Measurements from ENCODE around the gene SMAP1.

GRCh38 chr6:70693887-70694286 is 26.2 kb downstream of the SMAP1 start:
- TF ChIP-seq POLR2A (IDR thresholded peaks at IDR 0.05; ENCODE audit: borderline replicate concordance, extremely low read depth, insufficient read depth, insufficient read length) (no peak), POLR2AphosphoS5 (IDR thresholded peaks at IDR 0.05; ENCODE audit: low read depth, low read length) (no peak), ZNF274 (IDR thresholded peaks at IDR 0.05; ENCODE audit: low read depth, low read length) (no peak), EGR1 (IDR thresholded peaks at IDR 0.05; ENCODE audit: low read depth) (no peak), ELF1 (IDR thresholded peaks at IDR 0.05; ENCODE audit: borderline replicate concordance, low read depth) (no peak), EZH2 (IDR thresholded peaks at IDR 0.05) (no peak), EZH2phosphoT487 (IDR thresholded peaks at IDR 0.05; ENCODE audit: borderline replicate concordance) (no peak)
- TF ChIP-seq, protein P1, sequence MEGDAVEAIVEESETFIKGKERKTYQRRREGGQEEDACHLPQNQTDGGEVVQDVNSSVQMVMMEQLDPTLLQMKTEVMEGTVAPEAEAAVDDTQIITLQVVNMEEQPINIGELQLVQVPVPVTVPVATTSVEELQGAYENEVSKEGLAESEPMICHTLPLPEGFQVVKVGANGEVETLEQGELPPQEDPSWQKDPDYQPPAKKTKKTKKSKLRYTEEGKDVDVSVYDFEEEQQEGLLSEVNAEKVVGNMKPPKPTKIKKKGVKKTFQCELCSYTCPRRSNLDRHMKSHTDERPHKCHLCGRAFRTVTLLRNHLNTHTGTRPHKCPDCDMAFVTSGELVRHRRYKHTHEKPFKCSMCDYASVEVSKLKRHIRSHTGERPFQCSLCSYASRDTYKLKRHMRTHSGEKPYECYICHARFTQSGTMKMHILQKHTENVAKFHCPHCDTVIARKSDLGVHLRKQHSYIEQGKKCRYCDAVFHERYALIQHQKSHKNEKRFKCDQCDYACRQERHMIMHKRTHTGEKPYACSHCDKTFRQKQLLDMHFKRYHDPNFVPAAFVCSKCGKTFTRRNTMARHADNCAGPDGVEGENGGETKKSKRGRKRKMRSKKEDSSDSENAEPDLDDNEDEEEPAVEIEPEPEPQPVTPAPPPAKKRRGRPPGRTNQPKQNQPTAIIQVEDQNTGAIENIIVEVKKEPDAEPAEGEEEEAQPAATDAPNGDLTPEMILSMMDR (IDR thresholded peaks at IDR 0.05 in 2 of 3, conservative IDR thresholded peaks at IDR 0.05 in 1 of 3; ENCODE audit: borderline replicate concordance in 1 of 3, insufficient read depth in 1 of 3, low read depth in 2 of 3, low read length in 2 of 3) = no peak
- TF ChIP-seq, protein P2, sequence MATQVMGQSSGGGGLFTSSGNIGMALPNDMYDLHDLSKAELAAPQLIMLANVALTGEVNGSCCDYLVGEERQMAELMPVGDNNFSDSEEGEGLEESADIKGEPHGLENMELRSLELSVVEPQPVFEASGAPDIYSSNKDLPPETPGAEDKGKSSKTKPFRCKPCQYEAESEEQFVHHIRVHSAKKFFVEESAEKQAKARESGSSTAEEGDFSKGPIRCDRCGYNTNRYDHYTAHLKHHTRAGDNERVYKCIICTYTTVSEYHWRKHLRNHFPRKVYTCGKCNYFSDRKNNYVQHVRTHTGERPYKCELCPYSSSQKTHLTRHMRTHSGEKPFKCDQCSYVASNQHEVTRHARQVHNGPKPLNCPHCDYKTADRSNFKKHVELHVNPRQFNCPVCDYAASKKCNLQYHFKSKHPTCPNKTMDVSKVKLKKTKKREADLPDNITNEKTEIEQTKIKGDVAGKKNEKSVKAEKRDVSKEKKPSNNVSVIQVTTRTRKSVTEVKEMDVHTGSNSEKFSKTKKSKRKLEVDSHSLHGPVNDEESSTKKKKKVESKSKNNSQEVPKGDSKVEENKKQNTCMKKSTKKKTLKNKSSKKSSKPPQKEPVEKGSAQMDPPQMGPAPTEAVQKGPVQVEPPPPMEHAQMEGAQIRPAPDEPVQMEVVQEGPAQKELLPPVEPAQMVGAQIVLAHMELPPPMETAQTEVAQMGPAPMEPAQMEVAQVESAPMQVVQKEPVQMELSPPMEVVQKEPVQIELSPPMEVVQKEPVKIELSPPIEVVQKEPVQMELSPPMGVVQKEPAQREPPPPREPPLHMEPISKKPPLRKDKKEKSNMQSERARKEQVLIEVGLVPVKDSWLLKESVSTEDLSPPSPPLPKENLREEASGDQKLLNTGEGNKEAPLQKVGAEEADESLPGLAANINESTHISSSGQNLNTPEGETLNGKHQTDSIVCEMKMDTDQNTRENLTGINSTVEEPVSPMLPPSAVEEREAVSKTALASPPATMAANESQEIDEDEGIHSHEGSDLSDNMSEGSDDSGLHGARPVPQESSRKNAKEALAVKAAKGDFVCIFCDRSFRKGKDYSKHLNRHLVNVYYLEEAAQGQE (IDR thresholded peaks at IDR 0.05; ENCODE audit: low read depth) = no peak
